HT1080 (cell line): ENCODE data around the gene CYP3A4. TPM values are rescaled to one million over a fixed set of nuclear protein-coding genes. Genes with fewer than 3 reads are reported as not detected.
"Not testable (repeated sequence)": the region's sequence is repeated elsewhere in the genome, so short reads cannot be mapped to it uniquely, and the experiment has no call there.

Experiments used
- DNase-seq: peaks from one replicate; pipeline ENCODE4 v3.0.0-alpha.2; 2015; ENCODE audit warnings: low read depth
- small RNA-seq: library from RNA; depleted of rRNA; stranded (forward); fragments of <200 nt; gene quantifications from one replicate; pipeline ENCODE3, GENCODE V24; 2014
- total RNA-seq: library from RNA; depleted of rRNA; stranded (reverse); fragments of >200 nt; shearing (Covaris generic); gene quantifications from 2 replicates; pipeline ENCODE4 v1.2.3, GENCODE V29; 2014; rRNA removed

Gene CYP3A4
- total RNA-seq, 1 experiment from 2014 or later: 0.05 TPM

DNA sequence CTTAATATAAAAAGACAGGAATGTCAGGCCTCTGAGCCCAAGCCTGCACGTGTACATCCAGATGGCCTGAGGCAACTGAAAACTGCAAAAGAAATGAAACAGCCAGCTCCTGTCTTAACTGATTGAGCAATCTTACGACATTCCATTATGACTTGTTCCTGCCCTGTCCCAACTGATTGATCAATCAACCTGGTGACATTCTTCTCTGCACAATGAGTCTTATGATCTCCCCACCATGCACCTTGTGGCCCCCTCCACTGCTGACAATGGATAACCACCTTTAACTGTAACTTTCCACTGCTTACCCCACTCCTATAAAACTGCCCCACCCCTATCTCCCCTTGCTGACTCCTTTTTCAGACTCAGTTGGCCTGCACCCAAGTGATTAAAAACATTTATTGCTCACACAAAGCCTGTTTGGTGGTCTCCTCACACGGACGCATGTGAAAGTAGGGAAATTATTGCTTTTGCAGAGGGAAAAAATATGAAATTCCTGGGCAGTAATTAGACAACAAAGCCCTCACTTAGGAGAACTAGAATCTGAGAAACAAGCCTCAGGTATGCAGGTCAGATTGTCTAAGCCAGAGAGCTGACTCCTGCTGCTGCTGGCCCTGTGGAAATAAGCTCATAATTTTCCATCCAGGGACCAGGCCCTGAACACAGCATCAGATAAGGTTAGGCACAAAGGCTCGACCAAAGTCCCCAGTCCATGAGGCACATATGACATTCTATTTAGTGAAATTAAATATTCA is 54.3 kb downstream of the CYP3A4 start:
- no peak for DNase-seq

DNA sequence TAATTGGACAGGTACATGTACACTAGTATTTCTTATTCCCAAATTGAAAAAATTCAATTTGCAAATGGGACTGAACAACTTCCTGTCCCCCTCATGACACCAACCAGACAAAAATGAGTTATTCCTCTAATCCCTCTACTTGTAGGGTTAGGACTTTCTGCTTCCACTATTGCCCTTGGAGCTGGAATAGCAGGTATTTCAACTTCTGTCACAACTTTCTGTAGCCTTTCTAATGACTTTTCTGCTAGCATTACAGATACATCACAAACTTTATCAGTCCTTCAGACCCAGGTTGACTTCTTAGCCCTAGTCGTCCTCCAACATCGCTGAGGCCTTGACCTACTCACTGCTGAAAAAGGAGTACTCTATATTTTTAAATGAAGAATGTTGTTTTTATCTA is 55.4 kb downstream of the CYP3A4 start:
- DNase-seq: no peak

GRCh38 chr7:99723201-99723600 is 60.8 kb downstream of the CYP3A4 start:
- not testable (repeated sequence) for DNase-seq

GRCh38 chr7:99720800-99721595 is 63.0 kb downstream of the CYP3A4 start:
- no peak for DNase-seq

- no peak for DNase-seq
Observed at GRCh38 chr7:99719996-99720769, 63.8 kb downstream of the CYP3A4 start.

GRCh38 chr7:99713995-99714570 is 69.9 kb downstream of the CYP3A4 start:
- DNase-seq: no peak

DNA sequence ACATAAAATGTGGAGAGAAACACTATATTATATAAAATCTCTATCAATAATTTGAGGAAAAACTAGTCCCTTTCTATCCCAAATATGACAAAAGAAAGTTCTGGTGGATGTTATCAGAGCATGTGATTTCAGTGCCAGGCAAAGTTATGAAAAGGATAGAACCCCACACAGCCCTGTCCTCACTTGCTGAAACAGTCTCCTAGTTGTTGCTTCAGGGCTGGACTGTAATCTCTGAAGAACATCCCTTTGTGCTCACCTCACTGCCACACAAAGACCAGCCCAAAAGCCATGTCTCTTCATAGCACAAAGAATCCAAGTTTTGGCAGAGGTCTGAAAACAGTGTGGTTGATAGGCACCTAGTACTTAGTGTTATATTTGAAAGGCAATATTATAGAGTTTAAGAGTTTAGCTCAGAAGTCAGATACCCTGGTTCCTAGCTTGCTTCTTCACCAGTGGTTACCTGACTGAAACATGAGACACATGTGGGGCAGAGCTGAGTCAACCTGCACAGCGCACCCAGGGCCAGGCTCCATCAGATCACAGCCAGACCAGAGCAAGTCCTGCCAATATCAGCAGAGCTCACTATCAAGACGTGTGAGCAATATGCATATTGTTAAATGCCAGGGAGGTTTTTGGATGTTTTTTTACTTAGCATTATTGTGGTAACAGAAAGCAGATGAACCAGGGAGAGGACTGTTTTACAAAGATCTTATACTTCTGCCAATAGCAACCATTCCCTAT is 74.0 kb downstream of the CYP3A4 start:
- no peak for DNase-seq

DNA sequence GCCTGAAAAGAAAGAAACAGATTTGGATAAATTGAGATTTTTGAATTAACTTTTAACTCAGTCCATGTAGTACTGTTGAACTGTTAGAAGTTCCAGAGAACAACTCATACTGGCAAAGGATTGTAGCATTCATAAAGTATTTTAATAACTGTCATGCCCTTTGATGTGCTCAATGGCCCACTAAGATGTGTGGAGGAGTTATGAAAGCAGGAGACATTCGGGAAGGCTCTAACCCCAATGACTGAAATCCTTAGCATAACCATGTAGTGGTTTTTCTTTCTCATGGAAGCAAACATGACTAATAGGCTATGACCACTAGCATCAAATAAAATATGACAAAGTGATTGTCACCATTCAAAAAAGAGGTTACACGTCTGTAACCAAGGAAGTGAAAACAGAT is 74.7 kb downstream of the CYP3A4 start:
- DNase-seq: no peak

DNA sequence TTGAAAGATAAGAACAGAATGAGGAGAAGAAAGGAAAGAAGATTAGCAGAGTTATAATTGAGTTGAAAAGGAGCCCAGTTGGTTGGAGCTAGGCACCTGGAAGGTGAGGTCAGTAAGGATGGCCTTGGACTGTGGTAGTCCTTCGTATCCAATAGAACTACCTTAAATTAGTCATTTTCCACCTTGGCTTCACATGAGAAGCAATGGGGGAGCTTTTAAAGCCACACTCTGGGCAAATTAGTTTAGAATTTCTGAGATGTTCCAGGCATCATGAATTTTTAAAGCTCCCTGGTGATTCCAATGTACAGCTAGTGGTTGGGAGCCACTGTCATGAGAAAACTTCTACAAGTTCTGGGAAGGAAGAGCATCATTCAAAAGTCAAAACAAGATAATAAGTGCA is 76.9 kb downstream of the CYP3A4 start:
- no peak for DNase-seq

Small RNA genes lying within 50 kb of the gene (small RNA-seq; reads per million reads assigned to genes)
- not detected for gene CYP3A137P

Other genes with a start within 250 kb of the CYP3A4 start
- gene FAM200A, start 232.1 kb downstream of the CYP3A4 start, total RNA-seq: 6.0 and 8.9 TPM in 2 replicates
- gene ZNF655, start 225.5 kb downstream of the CYP3A4 start, total RNA-seq: 69.8 and 85.2 TPM in 2 replicates
- gene TMEM225B, start 185.9 kb downstream of the CYP3A4 start, total RNA-seq: not detected in 2 replicates
- 8.3 and 14.2 TPM in 2 replicates for gene ZSCAN25, start 167.2 kb downstream of the CYP3A4 start, total RNA-seq
- gene CYP3A5, start 104.2 kb downstream of the CYP3A4 start, total RNA-seq: 0.18 and 0.57 TPM in 2 replicates
- gene CYP3A7, start 49.0 kb downstream of the CYP3A4 start, total RNA-seq: 0.32 and 0.50 TPM in 2 replicates
- gene CYP3A43, start 43.8 kb upstream of the CYP3A4 start, total RNA-seq: not detected in 2 replicates
- gene OR2AE1, start 92.8 kb upstream of the CYP3A4 start, total RNA-seq: not detected in 2 replicates
- gene TRIM4, start 135.3 kb upstream of the CYP3A4 start, total RNA-seq: 12.5 and 13.0 TPM in 2 replicates
- 0.07 and 0.11 TPM in 2 replicates for gene GJC3, start 145.4 kb upstream of the CYP3A4 start, total RNA-seq
- not detected in 2 replicates for gene AZGP1, start 191.8 kb upstream of the CYP3A4 start, total RNA-seq
- 13.4 and 15.5 TPM in 2 replicates for gene ZKSCAN1, start 231.4 kb upstream of the CYP3A4 start, total RNA-seq